HCT116 (cell line): ENCODE results near the gene CENPV. TPM values are rescaled to one million over a fixed set of nuclear protein-coding genes. Genes with fewer than 3 reads are reported as not detected.
"Not testable (repeated sequence)": the region's sequence is repeated elsewhere in the genome, so short reads cannot be mapped to it uniquely, and the experiment has no call there.

Experiments
- ATAC-seq: fragments of 200-7000 bp; cut with Tn5 transposase; 2 replicates; pipeline ENCODE4 v1.9.1; 2020; ENCODE audit warnings: mild to moderate bottlenecking, moderate library complexity
- BruUV-seq: library from RNA; stranded (reverse); fragments of 400-500 nt; replicated peaks from 2 replicates; lab custom pipeline; 2021; lab: Mats Ljungman, UMichigan
- CTCF ChIA-PET: fragments of 300-600 bp; sonication (Branson Sonifier 250); formaldehyde crosslinking; loops from one replicate; lab custom pipeline; 2021; ENCODE audit warnings: antibody characterized with exemption; lab: Charles Lee
- POLR2A ChIA-PET: fragments of 300-600, 350-600 bp; sonication (Branson Sonifier 250); formaldehyde crosslinking; loops from one replicate; lab custom pipeline; 2021; ENCODE audit warnings: antibody characterized with exemption; lab: Charles Lee
- RAD21 ChIA-PET, 2 experiments: fragments of 300-600 bp; sonication (Branson Sonifier 250); formaldehyde crosslinking; loops; one replicate each; lab custom pipeline; 2023; ENCODE audit warnings: low total read pairs in 2 of 2; ENCODE audit not compliant: uncharacterized antibody in 2 of 2, unreplicated experiment in 2 of 2, low non-redundant PET in 1 of 2; lab: Charles Lee
- DNase-seq: peaks from one replicate; pipeline ENCODE4 v3.0.0-alpha.2; 2010; ENCODE audit warnings: low read depth, low spot score
- H2AFZ ChIP-seq: fragments of 200-600 bp; shearing (Covaris generic), sonication (generic); 2 replicates; pipeline ENCODE4 v1.6.1; 2017; ENCODE audit warnings: low read depth, mixed run types, mixed read lengths, antibody characterized with exemption, low read length; ENCODE audit not compliant: poor library complexity, severe bottlenecking
- H3K27ac ChIP-seq: 2 replicates; pipeline ENCODE4 v1.5.1; 2012; ENCODE audit warnings: low read depth, low read length
- H3K27me3 ChIP-seq: fragments of 200-600 bp; sonication (generic); 2 replicates; pipeline ENCODE4 v1.6.1; 2016; ENCODE audit warnings: mixed run types, low read length, mixed read lengths; ENCODE audit not compliant: insufficient read depth
- H3K36me3 ChIP-seq, 2 experiments: fragments of 200-500 bp in 1 of 2; fragments of 200-600 bp in 1 of 2; sonication (Bioruptor generic) in 1 of 2; sonication (generic) in 1 of 2; 2 replicates each; pipeline versions ENCODE4 v1.5.1 to v1.6.1; 2014 to 2016; ENCODE audit warnings: low read length in 2 of 2, inconsistent platforms in 1 of 2, mixed read lengths in 1 of 2, mixed run types in 1 of 2; ENCODE audit not compliant: insufficient read depth in 2 of 2, control insufficient read depth in 1 of 2
- H3K4me1 ChIP-seq, 2 experiments: fragments of 200-600 bp in 1 of 2; sonication (generic) in 1 of 2; 2 replicates each; pipeline versions ENCODE4 v1.5.1 to v1.6.1; 2012 to 2017; ENCODE audit warnings: low read length in 2 of 2, inconsistent platforms in 1 of 2, mild to moderate bottlenecking in 1 of 2, mixed read lengths in 1 of 2, mixed run types in 1 of 2, moderate library complexity in 1 of 2; ENCODE audit not compliant: insufficient read depth in 2 of 2, control insufficient read depth in 1 of 2
- H3K4me2 ChIP-seq: fragments of 200-600 bp; sonication (generic); 2 replicates; pipeline ENCODE4 v1.6.1; 2017; ENCODE audit warnings: mixed run types, low read length, mixed read lengths
- H3K4me3 ChIP-seq, 2 experiments: fragments of 200-600 bp in 1 of 2; sonication (generic) in 1 of 2; replicated peaks in 1 of 2; 2 replicates each; pipeline ENCODE4 v1.5.1; 2011 to 2016; ENCODE audit warnings: low read length in 2 of 2, control low read depth in 1 of 2, low read depth in 1 of 2, mild to moderate bottlenecking in 1 of 2, mixed read lengths in 1 of 2, mixed run types in 1 of 2
- H3K79me2 ChIP-seq: fragments of 200-600 bp; sonication (generic); 2 replicates; pipeline ENCODE4 v1.6.1; 2017; ENCODE audit warnings: mild to moderate bottlenecking, mixed run types, low read length, moderate library complexity, mixed read lengths; ENCODE audit not compliant: insufficient read depth
- H3K9ac ChIP-seq: fragments of 200-600 bp; sonication (generic); 2 replicates; pipeline ENCODE4 v1.6.1; 2016; ENCODE audit warnings: low read length, mixed read lengths
- H3K9me2 ChIP-seq: fragments of 200-600 bp; sonication (generic), shearing (Covaris generic); 2 replicates; pipeline ENCODE4 v1.6.1; 2017; ENCODE audit warnings: mixed run types, mild to moderate bottlenecking, moderate library complexity; ENCODE audit not compliant: insufficient read depth
- H3K9me3 ChIP-seq, 2 experiments: fragments of 200-500 bp in 1 of 2; fragments of 200-600 bp in 1 of 2; sonication (Bioruptor generic) in 1 of 2; sonication (generic) in 1 of 2; 2 replicates each; pipeline ENCODE4 v1.6.1; 2014 to 2017; ENCODE audit warnings: low read length in 2 of 2, mixed read lengths in 2 of 2, inconsistent platforms in 1 of 2, low read depth in 1 of 2, mild to moderate bottlenecking in 1 of 2, mixed run types in 1 of 2, moderate library complexity in 1 of 2; ENCODE audit not compliant: control insufficient read depth in 1 of 2, insufficient read depth in 1 of 2
- H4K20me1 ChIP-seq: fragments of 200-600 bp; sonication (generic), shearing (Covaris generic); 2 replicates; pipeline ENCODE4 v1.6.1; 2017; ENCODE audit warnings: mixed run types, mild to moderate bottlenecking, moderate library complexity; ENCODE audit not compliant: insufficient read depth
- CBX3 ChIP-seq: IDR thresholded peaks from 2 replicates; pipeline ENCODE4 v1.6.1; 2012; ENCODE audit warnings: low read depth
- EGR1 ChIP-seq: IDR thresholded peaks from 2 replicates; pipeline ENCODE4 v1.6.1; 2012; ENCODE audit warnings: low read depth
- EZH2phosphoT487 ChIP-seq: fragments of 200-600 bp; IDR thresholded peaks from 2 replicates; pipeline ENCODE4 v1.6.1; 2018; ENCODE audit warnings: antibody characterized with exemption, borderline replicate concordance
- FOSL1 ChIP-seq: IDR thresholded peaks from 2 replicates; pipeline ENCODE4 v1.6.1; 2012; ENCODE audit warnings: low read depth
- SIN3A ChIP-seq: IDR thresholded peaks from 2 replicates; pipeline ENCODE4 v1.6.1; 2012; ENCODE audit warnings: low read depth
- SP1 ChIP-seq: IDR thresholded peaks from 2 replicates; pipeline ENCODE4 v1.6.1; 2012; ENCODE audit warnings: low read depth
- SRF ChIP-seq: IDR thresholded peaks from 2 replicates; pipeline ENCODE4 v1.6.1; 2012; ENCODE audit warnings: low read depth
- YY1 ChIP-seq: IDR thresholded peaks from 2 replicates; pipeline ENCODE4 v1.6.1; 2011; ENCODE audit warnings: low read length, low read depth, moderate library complexity, mild to moderate bottlenecking; ENCODE audit not compliant: insufficient replicate concordance; ENCODE audit errors: extremely low read depth
- ZBTB33 ChIP-seq: IDR thresholded peaks from 2 replicates; pipeline ENCODE4 v1.6.1; 2011; ENCODE audit warnings: mild to moderate bottlenecking, low read length, moderate library complexity; ENCODE audit not compliant: insufficient replicate concordance; ENCODE audit errors: extremely low read depth
- intact Hi-C: fragments of 100-400 bp; cut with micrococcal nuclease; formaldehyde crosslinking; loops from 2 replicates; pipeline ENCODE4 v1.10.0; 2022
- total RNA-seq: library from RNA; stranded (reverse); gene quantifications from one replicate; pipeline ENCODE4 v1.2.1, GENCODE V29; 2021; ENCODE audit not compliant: unreplicated experiment
- TF ChIP-seq, protein P1 (sequence below), 3 experiments: fragments of 200-600 bp in 1 of 3; sonication (generic) in 1 of 3; IDR thresholded peaks in 2 of 3; conservative IDR thresholded peaks in 1 of 3; 2 replicates each; pipeline ENCODE4 v1.5.1; 2012 to 2017; ENCODE audit warnings: low read depth in 2 of 3, low read length in 2 of 3, antibody characterized with exemption in 1 of 3, borderline replicate concordance in 1 of 3, control low read depth in 1 of 3, mild to moderate bottlenecking in 1 of 3, mixed read lengths in 1 of 3, mixed run types in 1 of 3, moderate library complexity in 1 of 3; ENCODE audit not compliant: insufficient read depth in 1 of 3

CENPV gene
- total RNA-seq, 1 experiment from 2014 or later, result 84.7 TPM

DNA sequence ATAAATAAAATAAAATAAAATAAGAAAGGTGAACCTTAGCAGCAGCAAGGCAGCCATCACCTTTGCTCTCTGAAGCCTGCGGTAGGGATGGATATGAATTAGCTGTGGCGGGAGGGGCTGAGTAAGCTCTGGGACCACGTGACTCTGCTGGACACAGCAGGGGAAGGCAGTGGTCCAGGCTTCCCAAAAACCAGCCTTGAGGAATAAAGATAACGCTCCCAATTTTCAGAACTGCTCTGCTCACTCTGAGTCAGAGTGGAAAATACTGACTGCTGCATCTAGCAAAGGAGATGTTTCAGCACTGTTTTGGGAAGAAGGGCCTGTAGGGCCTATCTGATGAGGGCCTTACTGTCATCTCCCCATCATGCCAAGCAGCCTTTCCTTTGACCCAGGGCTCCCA, 42.6 kb upstream of the CENPV start:
- H3K36me3 ChIP-seq, BruUV-seq, POLR2A ChIA-PET, ATAC-seq, H3K27me3 ChIP-seq, H3K4me3 ChIP-seq, H3K9me2 ChIP-seq, H2AFZ ChIP-seq, DNase-seq, intact Hi-C loops, H3K9ac ChIP-seq, H3K79me2 ChIP-seq, H3K4me1 ChIP-seq, RAD21 ChIA-PET, H3K9me3 ChIP-seq, H3K27ac ChIP-seq, H4K20me1 ChIP-seq, H3K4me2 ChIP-seq, CTCF ChIA-PET: not testable (repeated sequence)

- H3K79me2 ChIP-seq, H3K9me3 ChIP-seq, H3K27me3 ChIP-seq, H3K9ac ChIP-seq, H3K9me2 ChIP-seq, H3K4me1 ChIP-seq, H2AFZ ChIP-seq, BruUV-seq, RAD21 ChIA-PET, H3K4me2 ChIP-seq, H3K27ac ChIP-seq, H4K20me1 ChIP-seq, ATAC-seq, H3K4me3 ChIP-seq, intact Hi-C loops, DNase-seq, CTCF ChIA-PET, H3K36me3 ChIP-seq: not testable (repeated sequence)
- POLR2A ChIA-PET, result interaction anchor here (2.0 kb wide), 1 partner anchor 12 kb away, joined by 14 read pairs; the partner anchor contains the start of gene UBB
Measured at GRCh38 chr17:16392491-16392890, 39.2 kb upstream of the CENPV start.

DNA sequence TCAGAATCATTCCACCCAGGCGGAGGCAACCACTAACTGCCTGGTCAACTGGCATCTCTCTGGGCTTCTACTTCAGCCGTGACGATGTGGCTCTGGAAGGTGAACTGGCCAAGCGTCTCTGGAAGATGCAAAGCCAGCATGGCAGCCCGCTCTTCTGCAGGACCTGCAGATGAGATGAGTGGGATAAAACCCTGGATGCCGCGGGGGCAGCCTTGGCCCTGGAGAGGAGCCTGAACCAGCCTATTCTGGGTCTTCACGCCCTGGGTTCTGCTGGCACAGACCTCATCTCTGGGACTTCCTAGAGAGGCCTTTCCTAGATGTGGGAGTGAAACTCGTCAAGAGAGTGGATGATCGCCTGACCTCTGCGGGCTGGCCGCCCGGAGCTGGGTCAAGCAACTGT, 38.2 kb upstream of the CENPV start:
- H3K9me2 ChIP-seq, result no peaks in the 10 kb centered on the region
- no peak for ATAC-seq
- no peaks in the 10 kb centered on the region for H3K27me3 ChIP-seq
- H3K36me3 ChIP-seq, result no peaks in the 10 kb centered on the region
- ChIA-PET POLR2A (interaction anchor here (1.2 kb wide), 1 partner anchor 47 kb away, joined by 4 read pairs; no protein-coding TSS in a partner anchor), CTCF (no interaction called here), RAD21 (no interaction called here)
- intact Hi-C loops, result no loop called here
- BruUV-seq, result no TSS peak
- H3K4me1 ChIP-seq, result peaks cover 4 to 8% of the 10 kb centered on the region in 2 experiments; a peak in 2 of 4 replicates
- H3K4me2 ChIP-seq, result no peak overlapping the region
- no peak overlapping the region for H3K4me3 ChIP-seq
- H3K79me2 ChIP-seq, result no peaks in the 10 kb centered on the region
- no peak overlapping the region for H2AFZ ChIP-seq
- no peaks in the 10 kb centered on the region for H3K9me3 ChIP-seq
- H4K20me1 ChIP-seq, result no peaks in the 10 kb centered on the region
- DNase-seq, result no peak
- no peak overlapping the region for H3K27ac ChIP-seq
- H3K9ac ChIP-seq, result no peak overlapping the region
- no peak for TF ChIP-seq ZBTB33
- TF ChIP-seq FOSL1, result no peak
- TF ChIP-seq SIN3A, result no peak
- TF ChIP-seq, protein P1, sequence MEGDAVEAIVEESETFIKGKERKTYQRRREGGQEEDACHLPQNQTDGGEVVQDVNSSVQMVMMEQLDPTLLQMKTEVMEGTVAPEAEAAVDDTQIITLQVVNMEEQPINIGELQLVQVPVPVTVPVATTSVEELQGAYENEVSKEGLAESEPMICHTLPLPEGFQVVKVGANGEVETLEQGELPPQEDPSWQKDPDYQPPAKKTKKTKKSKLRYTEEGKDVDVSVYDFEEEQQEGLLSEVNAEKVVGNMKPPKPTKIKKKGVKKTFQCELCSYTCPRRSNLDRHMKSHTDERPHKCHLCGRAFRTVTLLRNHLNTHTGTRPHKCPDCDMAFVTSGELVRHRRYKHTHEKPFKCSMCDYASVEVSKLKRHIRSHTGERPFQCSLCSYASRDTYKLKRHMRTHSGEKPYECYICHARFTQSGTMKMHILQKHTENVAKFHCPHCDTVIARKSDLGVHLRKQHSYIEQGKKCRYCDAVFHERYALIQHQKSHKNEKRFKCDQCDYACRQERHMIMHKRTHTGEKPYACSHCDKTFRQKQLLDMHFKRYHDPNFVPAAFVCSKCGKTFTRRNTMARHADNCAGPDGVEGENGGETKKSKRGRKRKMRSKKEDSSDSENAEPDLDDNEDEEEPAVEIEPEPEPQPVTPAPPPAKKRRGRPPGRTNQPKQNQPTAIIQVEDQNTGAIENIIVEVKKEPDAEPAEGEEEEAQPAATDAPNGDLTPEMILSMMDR (IDR thresholded peaks at IDR 0.05 in 2 of 3, conservative IDR thresholded peaks at IDR 0.05 in 1 of 3; ENCODE audit: borderline replicate concordance in 1 of 3, insufficient read depth in 1 of 3, low read depth in 2 of 3, low read length in 2 of 3), result no peak
- TF ChIP-seq YY1, result no peak
- no peak for TF ChIP-seq EZH2phosphoT487
- no peak for TF ChIP-seq SP1
- TF ChIP-seq SRF, result no peak
- TF ChIP-seq EGR1, result no peak
- TF ChIP-seq CBX3, result no peak
